NCI-H2081 treated with DMSO at 0.1 percent for 48 hours (cell line): ENCODE data around the gene EVI5L.
"Not testable (repeated sequence)": the region's sequence is repeated elsewhere in the genome, so short reads cannot be mapped to it uniquely, and the experiment has no call there.

Experiments
- DNase-seq: peaks from one replicate; lab custom pipeline; 2025; lab: John Stamatoyannopoulos, UW

The EVI5L gene

DNA sequence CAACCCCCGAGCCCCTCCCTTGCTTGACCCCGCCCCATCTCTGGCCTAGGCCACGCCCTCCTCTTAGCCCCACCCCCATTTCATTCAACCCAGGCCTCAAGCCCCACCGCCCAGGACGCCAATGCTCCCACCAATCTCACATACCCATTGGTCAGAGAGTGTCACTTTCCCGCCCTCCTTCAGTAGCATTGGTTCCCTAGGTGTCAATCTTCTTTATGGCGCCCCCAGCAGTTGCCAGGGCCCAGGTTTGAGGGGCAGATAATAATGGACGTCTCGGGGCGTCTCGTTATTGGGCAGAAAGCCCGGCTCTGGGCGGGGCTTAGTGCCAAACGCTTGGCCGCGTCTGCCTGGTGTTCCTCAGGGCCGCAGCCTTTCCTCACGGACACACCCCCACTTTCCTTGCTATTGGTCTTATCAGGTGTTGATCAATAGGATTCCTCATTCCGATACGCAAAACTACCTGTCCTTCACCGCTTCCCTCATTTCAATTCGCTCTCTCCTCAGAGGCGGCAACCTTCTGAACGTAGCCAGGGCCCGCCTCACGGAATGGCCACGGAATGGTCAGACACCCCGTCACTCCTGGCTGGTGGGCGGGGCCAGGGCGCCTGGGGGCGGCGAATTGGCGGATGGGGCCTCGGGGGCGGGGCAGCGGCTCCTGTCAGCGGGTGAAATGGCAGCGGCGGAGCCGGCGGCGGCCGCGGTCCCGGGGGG, at the start of gene EVI5L:
TSS of gene EVI5L (plus strand) at position 658 of the 711 bp plus-strand sequence. CDS start 16,325 bp downstream, outside the sequence.
- peak; percentile 98 for DNase-seq

DNA sequence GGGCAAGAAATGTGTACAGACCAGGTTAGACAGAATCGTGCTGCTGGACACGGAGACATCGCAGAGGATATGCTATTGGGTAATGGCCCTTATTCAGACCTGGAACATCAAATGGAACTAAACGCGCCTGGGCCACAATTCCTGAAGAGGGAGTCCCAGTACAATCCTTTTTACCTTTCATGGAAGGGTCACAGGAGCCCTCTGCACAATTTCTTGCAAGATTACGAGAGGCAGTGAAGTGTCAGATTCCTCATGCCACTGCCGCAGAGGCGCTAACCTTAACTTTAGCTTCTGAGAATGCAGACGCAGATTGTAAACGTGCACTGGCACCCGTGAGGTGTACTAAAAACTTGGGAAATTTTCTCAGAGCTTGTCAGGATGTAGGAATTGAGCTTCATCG, 48.9 kb upstream of the EVI5L start:
- no peak for DNase-seq

DNA sequence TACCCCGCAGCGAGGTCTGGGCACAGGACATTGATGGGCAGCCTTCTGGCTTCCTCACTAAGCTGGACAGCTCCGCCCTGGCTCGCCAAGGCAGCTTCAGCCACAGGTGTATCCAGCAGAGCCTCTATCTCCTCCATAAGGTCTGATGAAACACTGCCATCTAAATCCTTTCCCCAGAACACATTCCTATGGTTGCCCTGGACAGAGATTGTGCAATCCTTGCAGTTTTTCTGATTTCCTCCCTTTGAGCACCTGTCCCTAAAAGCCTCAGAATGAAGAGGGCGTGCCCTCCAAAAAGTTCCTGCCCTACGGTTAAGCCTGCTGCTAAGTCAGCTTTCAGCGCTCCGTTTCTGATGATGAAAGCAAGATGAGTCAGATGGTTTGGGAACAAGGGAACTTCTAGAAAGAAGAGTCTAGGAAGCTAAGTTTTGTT, 46.0 kb upstream of the EVI5L start:
- DNase-seq = no peak

DNA sequence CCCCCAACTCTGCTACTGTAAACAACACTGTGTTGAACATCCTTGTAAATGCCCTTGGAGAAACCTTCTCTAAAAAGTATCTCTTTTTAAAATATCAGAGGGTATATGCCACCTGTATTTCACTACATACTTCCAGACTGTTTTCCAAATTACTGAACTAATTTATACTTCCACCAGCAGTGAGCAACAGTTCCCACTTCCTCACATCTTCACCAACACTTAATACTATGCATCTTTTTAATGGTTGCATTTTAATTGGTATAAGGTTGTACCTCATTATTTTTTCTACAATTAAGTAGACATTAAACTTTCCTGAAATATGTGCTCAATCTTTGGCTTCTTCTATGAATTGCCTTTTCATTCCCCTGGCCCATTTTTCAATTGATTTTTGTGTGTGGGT, 45.2 kb upstream of the EVI5L start:
- no peak for DNase-seq

DNA sequence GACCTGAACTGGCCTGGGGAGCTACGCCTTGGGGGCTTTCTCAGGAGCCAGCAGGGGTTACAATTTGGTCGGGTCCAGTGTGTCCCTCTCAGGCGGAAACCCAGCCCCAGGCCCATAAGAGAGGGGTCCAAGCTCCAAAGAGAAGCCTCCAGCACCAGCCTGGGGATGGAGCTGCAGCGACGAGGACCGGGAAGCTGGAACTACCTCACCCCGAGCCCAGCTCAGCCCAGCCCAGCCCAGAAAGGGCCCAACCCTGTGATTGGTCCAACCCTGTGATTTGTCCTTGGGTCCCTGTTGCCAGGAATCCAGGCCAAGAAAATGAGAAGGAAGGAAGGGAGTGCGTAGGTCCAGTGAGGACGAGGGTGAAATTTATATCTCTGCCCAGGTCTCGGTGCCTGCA, 42.9 kb upstream of the EVI5L start:
- no peak for DNase-seq

DNA sequence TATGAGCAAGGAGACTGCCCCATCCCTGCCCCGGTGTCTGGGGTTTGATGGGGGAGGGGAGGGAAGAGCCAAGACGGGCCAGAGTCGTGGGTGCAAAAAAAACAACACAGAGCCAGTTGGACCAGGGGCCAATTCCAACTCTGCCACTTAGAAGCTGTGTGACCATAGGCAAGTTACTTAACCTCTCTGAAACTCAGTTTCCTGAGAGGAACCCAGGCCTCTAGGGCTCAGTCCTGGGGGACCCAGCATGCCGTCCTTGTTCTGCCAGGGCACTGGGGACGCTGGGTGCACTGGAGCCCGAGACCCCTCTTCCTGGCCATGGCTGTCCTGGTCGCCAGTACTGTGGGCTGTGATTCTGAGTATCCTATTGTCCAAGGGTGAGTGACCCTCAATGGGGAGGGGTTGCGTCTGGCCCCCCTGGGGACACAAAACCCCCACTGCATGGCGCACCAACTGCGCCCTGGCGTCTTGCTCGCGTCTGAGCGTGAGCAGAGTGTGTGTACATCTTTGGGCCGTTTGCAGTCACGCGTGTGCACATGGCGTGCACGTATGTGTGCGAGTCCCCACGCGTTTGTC, 42.3 kb upstream of the EVI5L start:
- DNase-seq = no peak

DNA sequence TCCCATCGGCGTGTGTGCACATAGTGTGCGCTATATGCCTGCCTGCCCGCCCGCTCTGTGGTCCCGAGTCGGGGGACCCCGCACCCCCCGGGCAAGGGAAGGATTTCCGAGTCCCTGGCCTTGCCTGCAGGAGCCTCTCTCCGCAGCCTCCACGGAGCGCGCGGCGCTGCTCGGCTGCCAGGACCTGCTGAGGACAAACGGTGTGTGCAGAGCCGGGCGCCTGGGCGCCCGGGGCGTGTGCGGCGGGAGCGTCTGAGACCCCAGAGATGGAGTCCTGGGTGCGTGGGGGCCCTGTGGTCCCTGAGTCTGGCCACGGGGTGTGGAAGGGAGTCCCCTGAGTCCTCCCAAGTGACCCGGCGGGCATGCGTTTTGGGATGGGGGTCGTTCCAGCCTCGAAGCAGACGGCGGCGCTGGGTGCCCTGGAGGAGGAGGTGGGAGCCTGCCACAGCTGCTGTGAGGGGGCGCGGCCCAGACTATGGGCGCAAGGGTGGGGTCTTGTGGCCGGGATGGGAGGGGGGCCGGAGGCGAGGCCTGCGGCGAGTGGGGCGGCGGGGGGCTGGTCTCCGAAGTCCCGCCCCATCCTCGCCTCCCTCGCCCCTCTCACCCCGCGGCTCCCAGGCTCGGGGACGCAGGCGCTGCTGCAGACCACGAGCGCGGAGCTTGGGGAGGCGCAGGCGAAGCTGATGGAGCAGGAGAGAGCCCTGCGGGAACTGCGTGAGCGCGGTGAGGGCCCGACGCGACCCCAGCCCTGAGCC, 41.7 kb upstream of the EVI5L start:
- no peak for DNase-seq

DNA sequence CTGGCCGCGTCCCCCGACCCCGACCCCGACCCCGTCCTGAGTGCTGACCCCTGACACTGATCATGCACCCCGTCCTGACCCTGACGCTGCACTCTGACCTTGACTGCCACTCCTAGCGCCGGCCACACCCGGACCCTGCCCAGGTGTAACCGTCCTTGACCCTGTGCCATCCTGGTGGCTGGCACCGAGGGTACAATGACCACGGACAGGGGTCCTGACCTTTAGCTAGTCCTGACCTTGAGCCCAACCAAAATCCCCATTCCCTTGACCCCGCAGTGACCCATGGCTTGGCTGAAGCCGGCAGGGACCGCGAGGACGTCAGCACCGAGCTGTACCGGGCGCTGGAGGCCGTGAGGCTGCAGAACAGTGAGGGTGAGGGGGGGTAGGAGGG, 41.1 kb upstream of the EVI5L start:
- no peak for DNase-seq

DNA sequence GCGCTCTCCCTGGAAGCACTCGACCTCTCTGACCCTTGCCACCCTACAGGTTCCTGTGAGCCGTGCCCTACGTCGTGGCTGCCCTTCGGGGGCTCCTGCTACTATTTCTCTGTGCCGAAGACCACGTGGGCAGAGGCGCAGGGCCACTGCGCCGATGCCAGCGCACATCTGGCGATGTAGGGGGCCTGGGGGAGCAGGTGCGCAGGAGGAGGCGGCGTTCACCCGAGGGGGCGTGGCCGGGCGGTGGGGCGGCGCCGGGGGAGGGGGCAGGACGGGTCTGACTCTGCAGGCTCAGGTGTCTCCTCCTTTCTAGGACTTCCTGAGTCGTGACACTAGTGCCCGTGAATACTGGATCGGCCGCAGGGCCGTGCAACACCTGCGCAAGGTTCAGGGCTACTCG, 40.6 kb upstream of the EVI5L start:
- DNase-seq = no peak

DNA sequence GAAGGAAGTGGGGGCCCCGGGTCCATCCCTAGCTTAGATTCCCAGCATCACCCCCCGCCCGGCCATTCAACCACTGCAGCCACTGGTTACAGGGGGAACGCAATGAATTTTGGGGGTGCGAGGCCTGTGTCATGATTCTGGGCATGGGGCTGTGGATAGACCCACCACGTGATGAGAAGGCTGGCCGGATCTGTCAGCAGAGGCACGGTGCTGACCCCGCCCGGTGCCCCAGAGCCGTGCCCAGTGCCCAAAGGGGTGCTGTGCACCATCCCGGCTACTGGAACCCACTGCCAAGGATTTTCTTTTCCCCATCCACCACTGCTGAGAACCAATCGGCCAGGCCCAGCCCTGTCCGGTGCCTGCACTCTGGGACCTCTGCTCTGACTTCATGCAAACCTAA, 39.6 kb upstream of the EVI5L start:
- no peak for DNase-seq

DNA sequence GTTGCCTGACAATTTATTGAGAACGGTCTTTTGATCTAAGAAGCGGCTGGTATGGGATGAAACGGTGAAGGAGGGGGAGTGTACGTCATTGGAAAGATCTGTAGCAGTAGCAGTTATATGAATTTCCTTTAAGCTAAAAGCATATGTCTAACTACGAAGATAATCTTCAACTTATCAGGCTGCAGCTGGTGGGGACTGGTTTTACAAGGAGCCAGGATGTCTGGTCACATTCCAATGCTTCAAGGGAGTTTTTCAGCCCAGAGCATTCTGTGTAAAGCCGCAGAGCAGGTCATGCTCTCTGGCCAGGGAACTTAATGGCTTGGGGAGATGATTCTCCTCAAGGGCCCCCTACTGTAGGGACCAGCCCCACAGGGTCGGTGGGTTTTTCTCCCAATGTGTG, 37.7 kb upstream of the EVI5L start:
- no peak for DNase-seq

DNA sequence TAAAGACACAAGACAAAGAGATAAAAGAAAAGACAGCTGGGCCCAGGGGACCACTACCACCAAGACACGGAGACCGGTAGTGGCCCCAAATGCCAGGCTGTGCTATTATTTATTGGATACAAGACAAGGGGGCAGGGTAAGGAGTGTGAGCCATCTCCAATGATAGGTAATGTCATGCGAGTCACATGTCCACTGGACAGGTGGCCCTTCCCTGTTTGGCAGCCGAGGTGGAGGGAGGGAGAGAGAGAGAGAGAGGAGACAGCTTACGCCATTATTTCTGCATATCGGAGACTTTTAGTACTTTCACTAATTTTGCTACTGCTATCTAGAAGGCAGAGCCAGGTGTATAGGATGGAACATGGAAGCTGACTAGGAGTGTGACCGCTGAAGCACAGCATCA, 37.3 kb upstream of the EVI5L start:
- DNase-seq = not testable (repeated sequence)

DNA sequence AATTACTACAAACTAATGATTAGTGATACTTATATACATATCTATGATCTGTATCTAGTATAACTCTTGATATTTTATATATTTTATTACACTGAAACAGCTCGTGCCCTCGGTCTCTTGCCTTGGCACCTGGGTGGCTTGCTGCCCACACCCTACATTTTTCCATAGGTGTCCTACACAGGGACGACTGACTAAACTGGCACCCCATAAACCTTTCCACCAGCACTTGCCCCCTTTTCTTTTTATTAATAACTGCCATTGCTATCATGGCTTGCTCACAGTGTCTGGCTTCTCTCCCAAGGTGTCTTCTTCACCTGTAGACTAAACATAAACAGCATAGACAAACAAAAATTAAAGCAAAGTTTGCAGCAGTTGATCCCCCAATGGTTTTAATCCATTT, 36.5 kb upstream of the EVI5L start:
- DNase-seq = no peak

DNA sequence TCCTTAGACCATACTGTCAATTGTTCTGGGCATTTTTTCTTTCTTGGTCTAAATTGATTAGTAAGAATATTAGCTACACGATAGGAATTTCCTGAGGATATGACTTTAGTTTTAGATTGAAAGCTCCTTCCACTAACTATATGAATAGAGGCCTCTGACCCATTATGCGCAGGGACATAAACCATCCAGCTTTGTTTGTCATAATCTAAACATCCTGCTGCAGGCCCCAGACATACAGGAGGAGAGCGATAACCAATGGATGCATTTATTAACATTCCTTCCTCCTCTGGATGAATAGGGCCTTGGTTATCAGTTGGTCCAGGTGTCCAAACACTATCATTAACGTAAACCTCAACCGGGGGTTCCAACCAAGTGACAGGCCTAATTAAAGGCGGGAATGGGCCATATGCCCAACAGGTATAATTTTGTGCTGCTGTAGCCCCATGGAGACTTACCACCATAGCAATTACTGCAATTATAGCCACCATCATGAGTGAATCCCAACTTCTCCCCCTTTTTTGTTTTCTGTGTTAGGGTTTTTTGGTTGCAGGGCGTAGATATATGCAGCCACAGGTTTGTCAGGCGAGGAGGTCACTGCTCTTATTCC, 34.4 kb upstream of the EVI5L start:
- peak; percentile 43 for DNase-seq

DNA sequence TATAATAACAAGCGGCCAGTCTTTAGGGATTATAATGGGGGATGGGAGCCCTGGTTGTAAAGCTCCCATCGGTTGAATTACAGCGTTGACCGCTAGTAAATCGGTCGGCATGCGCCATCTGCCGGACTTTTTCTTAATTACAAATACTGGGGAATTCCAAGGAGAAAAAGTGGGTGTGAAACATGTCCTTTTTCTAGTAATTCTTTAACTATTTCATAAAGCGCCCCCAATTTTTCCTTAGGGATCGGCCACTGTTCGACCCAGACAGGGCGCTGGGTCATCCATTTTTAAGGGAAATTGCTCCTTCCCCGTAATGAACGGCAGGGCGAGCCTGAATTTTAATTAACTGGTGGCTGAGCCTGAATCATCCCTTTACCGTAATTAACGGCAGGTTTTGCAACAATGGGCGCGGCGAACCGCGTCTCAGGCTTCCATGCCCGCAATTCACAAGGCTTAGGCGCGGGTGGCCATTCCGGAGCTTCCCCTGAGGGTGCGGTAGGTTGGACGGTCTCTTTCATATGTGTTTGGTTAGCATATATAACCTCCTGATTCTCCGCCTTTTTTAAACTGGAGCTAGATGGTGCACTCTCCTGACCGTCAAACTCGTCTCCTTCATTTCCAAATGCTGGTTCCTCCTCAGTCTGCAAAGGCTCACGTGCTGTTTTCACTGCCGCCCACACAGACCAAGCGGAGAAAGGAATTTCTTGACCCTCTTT, 30.2 kb upstream of the EVI5L start:
- peak; percentile 29 for DNase-seq

DNA sequence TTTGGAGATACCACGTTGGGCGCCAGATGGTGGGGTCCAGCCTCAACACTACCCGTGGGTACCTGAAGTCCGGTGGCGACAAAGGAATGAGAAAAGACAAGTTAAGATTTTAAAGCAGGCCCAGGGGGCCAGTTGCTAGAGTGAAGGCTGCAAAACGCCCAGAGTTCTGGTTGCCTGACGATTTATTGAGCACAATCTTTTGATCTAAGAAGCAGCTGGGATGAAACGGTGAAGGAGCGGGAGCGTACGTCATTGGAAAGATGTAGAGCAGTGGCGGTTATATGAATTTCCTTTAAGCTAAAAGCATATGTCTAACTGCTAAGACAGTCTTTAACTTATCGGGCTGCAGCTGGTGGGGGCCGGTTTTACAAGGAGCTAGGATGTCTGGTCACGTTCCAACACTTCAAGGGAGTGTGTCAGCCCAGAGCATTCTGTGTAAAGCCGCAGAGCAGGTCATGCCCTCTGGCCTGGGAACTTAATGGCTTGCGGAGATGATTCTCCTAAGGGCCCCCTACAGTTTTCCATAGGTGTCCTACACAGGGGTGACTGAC, 28.9 kb upstream of the EVI5L start:
- no peak for DNase-seq

DNA sequence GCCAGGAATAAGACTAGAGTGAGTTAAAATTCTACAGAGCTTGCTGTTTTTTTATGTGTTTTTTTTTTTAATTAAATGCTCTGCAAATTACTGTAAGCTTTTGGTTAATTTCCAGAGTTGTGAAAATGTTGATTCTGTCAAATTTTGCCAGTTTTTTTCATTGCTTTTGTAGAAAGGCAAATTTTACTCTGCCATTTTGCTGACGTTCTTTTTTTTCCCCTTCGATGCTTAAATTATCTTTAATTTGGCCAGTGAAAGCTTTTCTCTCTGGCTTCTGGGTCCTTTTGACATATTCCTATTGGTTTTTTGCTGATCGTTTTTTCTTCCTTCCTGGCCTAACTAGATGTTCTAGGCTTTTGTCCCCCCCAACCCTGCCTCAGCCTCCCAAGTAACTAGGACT, 23.8 kb upstream of the EVI5L start:
- no peak for DNase-seq

DNA sequence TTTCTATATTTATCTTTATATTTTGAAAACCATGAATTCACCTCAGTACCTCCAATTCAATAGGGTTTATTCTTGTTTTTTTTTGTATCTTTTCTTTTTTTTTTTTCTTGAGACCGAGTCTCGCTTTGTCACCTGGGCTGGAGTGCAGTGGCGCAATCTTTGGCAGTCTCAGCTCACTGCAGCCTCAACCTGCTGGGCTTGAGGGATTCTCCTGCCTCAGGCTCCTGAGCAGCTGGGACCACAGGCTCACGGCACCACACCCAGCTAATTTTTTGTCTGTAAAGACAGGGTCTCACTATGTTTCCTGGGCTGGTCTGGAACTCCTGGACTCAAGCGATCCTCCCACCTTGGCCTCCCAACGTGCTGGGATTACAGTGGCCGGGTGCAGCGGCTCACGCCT, 23.1 kb upstream of the EVI5L start:
- DNase-seq = no peak

DNA sequence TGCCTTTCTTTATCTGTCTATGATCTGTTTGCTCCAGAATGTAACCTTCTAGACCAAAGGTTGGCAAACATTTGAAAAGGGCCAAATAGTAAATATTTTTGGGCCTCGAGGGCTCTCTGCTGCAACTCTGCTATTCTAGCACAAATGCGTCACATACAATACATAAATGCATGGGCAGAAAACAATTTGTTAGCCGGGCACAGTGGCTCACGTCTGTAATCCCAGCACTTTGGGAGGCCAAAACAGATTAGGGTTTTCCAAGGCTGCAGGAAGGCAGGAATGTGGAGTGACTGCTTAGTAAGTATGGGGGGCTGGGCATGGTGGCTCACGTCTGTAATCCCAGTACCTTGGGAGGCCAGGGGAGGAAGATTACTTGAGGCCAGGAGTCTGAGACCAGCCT, 21.9 kb upstream of the EVI5L start:
- no peak for DNase-seq

DNA sequence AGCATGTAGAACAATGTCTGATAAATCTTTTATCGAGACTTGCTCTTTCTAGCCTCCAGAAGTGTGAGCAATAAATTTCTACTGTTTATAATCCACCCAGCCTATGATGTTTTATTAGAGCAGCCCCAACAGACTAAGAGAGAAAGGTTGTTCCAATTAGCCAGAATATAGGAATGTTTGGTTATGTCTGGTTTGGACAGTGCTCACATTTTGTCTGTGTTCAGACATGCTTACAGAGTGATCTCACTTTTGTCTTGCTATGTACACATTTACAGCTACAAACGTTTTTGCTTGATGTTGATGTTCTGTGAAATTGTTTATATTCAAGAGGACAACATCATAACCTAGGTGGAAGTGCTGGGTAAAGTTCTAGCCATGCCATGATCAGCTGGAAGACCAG, 18.0 kb upstream of the EVI5L start:
- DNase-seq = no peak

DNA sequence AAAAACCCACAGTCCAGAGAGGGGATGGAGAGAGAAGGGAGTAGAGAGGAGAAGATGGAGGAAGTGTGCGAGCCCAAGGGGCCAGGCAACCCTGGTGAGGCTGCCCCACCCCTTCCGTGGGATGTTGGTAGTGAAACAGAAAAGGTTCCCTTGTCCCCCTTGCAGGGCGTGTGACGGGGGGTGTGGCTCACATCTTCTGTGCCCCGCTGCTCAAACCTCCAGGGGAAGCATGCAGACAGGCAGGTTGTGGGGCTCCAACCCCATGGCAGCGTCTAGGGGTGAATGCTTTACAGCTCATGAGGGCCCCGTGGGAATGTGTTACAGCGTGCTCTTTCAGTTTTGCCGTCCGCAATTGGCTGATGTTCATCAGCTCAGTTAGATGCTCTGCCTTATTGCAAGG, 14.7 kb upstream of the EVI5L start:
- DNase-seq = no peak

DNA sequence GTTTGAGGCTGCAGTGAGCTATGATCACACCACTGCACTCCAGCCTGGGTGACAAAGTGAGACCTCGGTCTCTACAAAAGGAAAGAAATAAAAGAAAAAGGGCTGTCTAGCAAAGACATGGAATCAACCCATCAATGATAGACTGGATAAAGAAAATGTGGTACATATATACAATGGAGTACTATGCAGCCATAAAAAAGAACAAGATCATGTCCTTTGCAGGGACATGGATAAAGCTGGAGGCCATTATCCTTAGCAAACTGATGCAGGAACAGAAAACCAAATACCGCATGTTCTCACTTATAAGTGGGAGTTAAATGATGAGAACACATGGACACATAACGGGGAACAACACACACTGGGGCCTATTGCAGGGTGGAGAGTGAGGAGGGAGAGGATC, 14.0 kb upstream of the EVI5L start:
- DNase-seq = not testable (repeated sequence)
